ENCODE data around the gene GTPBP1.

Gene GTPBP1

GRCh38 chr22:38756711-38757463 is 51.1 kb downstream of the GTPBP1 start:
- TF ChIP-seq, protein P1, sequence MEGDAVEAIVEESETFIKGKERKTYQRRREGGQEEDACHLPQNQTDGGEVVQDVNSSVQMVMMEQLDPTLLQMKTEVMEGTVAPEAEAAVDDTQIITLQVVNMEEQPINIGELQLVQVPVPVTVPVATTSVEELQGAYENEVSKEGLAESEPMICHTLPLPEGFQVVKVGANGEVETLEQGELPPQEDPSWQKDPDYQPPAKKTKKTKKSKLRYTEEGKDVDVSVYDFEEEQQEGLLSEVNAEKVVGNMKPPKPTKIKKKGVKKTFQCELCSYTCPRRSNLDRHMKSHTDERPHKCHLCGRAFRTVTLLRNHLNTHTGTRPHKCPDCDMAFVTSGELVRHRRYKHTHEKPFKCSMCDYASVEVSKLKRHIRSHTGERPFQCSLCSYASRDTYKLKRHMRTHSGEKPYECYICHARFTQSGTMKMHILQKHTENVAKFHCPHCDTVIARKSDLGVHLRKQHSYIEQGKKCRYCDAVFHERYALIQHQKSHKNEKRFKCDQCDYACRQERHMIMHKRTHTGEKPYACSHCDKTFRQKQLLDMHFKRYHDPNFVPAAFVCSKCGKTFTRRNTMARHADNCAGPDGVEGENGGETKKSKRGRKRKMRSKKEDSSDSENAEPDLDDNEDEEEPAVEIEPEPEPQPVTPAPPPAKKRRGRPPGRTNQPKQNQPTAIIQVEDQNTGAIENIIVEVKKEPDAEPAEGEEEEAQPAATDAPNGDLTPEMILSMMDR (IDR thresholded peaks at IDR 0.05; ENCODE audit: low read depth, low read length), result no peak
- H3K27ac ChIP-seq, result peak overlapping the region; percentile 93
- H3K36me3 ChIP-seq, result peaks cover 19% of the 10 kb centered on the region
- peak overlapping the region; percentile 85 for H3K4me3 ChIP-seq (ENCODE audit: low read depth, low read length)
- H3K27me3 ChIP-seq (ENCODE audit: insufficient read depth, low read depth, severe bottlenecking), result no peaks in the 10 kb centered on the region
- DNase-seq, result no peak
- H3K9me3 ChIP-seq (ENCODE audit: severe bottlenecking), result no peaks in the 10 kb centered on the region

DNA sequence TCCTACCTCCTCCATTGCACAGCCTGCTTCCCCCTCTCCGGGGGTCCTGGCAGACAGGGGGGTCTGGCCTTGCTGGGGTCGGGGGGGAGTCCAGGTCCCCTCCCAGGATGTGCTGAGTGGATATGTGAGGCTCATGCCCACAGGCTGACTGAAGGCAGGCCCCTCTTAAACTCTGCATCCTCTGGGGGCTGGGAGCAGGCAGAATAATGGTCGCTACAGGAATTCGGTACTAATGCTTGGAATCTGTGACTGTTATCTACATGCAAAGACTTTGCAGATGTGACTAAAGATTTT is 51.7 kb downstream of the GTPBP1 start:
- H3K27ac ChIP-seq, result no peak overlapping the region
- no peak for DNase-seq
- H3K27me3 ChIP-seq (ENCODE audit: insufficient read depth, low read depth, severe bottlenecking), result no peaks in the 10 kb centered on the region

GRCh38 chr22:38758276-38758945 is 52.7 kb downstream of the GTPBP1 start:
- DNase-seq, result no peak
- H3K36me3 ChIP-seq, result peaks cover 6% of the 10 kb centered on the region
- TF ChIP-seq, protein P1 (IDR thresholded peaks at IDR 0.05; ENCODE audit: low read depth, low read length), result no peak
- no peaks in the 10 kb centered on the region for H3K27me3 ChIP-seq (ENCODE audit: insufficient read depth, low read depth, severe bottlenecking)
- no peaks in the 10 kb centered on the region for H3K9me3 ChIP-seq (ENCODE audit: severe bottlenecking)
- no peak overlapping the region for H3K4me3 ChIP-seq (ENCODE audit: low read depth, low read length)
- no peak overlapping the region for H3K27ac ChIP-seq

More for the DNA sequence above, 51.7 kb downstream of the GTPBP1 start:
- TF ChIP-seq, protein P1 (IDR thresholded peaks at IDR 0.05; ENCODE audit: low read depth, low read length), result no peak
- Histone ChIP-seq H3K36me3 (peaks cover 14% of the 10 kb centered on the region), H3K9me3 (ENCODE audit: severe bottlenecking) (no peaks in the 10 kb centered on the region), H3K4me3 (ENCODE audit: low read depth, low read length) (no peak overlapping the region)

DNA sequence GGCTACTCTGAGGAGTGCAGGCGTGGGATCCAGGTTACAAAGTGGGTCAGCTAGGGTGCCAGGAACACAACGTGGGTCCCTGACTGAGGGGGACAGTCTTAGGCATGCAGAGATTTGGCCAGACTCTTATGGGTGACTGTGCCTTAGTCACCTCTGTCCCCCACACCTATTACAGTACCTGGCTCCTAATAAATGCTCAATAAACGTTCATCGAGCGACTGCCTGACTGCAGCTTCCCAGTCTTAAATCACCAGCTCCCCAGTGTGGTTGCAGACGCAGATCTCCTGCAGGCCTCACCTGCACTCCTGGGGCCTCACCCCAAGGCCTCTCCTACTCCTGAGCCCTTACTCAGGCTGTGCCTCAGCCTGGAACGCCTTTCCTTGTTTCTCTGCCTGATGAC is 53.3 kb downstream of the GTPBP1 start:
- Histone ChIP-seq H3K4me3 (ENCODE audit: low read depth, low read length) (no peak overlapping the region), H3K9me3 (ENCODE audit: severe bottlenecking) (no peaks in the 10 kb centered on the region), H3K27ac (no peak overlapping the region), H3K36me3 (no peaks in the 10 kb centered on the region; the same call in none of the 2 replicates), H3K27me3 (ENCODE audit: insufficient read depth, low read depth, severe bottlenecking) (no peaks in the 10 kb centered on the region)
- TF ChIP-seq, protein P1 (IDR thresholded peaks at IDR 0.05; ENCODE audit: low read depth, low read length), result no peak
- DNase-seq, result no peak

- H3K36me3 ChIP-seq, result no peaks in the 10 kb centered on the region; the same call in 1 of the 2 replicates
- TF ChIP-seq, protein P1 (IDR thresholded peaks at IDR 0.05; ENCODE audit: low read depth, low read length), result no peak
- H3K4me3 ChIP-seq (ENCODE audit: low read depth, low read length), result no peak overlapping the region
- H3K27me3 ChIP-seq (ENCODE audit: insufficient read depth, low read depth, severe bottlenecking), result no peaks in the 10 kb centered on the region
- peak; percentile 65 for DNase-seq
- H3K9me3 ChIP-seq (ENCODE audit: severe bottlenecking), result no peaks in the 10 kb centered on the region
- peak overlapping the region; percentile 36 for H3K27ac ChIP-seq
Observed at GRCh38 chr22:38760477-38761201, 54.9 kb downstream of the GTPBP1 start.

All from WERI-Rb-1 (cell line).